B cell (primary cell): ENCODE measurements around the gene RASGEF1B. TPM values are rescaled to one million over a fixed set of nuclear protein-coding genes. Genes with fewer than 3 reads are reported as not detected.

ENCODE experiments used
- ATAC-seq: fragments of 200-7000 bp; cut with Tn5 transposase; one replicate; pipeline ENCODE4 v1.10.0; 2021; ENCODE audit warnings: low read depth, mild to moderate bottlenecking, moderate number of reproducible peaks, moderate library complexity
- CTCF ChIA-PET: fragments of 350-600 bp; sonication (Branson Sonifier 250); formaldehyde crosslinking; loops from one replicate; lab custom pipeline; 2021; ENCODE audit warnings: antibody characterized with exemption, inconsistent platforms; lab: Charles Lee
- POLR2A ChIA-PET: fragments of 350-600 bp; sonication (Branson Sonifier 250); formaldehyde crosslinking; loops from one replicate; lab custom pipeline; 2021; ENCODE audit warnings: antibody characterized with exemption; lab: Charles Lee
- DNase-seq: peaks from one replicate; pipeline ENCODE4 v3.0.0; 2013
- H2AFZ ChIP-seq: 2 replicates; pipeline ENCODE4 v1.6.1; 2012; ENCODE audit warnings: mild to moderate bottlenecking, low read depth, low read length; ENCODE audit not compliant: insufficient read depth, poor library complexity, severe bottlenecking
- H3K27ac ChIP-seq, 2 donors: 1 replicate in 1 of 2; 2 replicates in 1 of 2; pipeline ENCODE4 v1.5.1; 2012 to 2013; ENCODE audit warnings: low read length in 2 of 2, mild to moderate bottlenecking in 2 of 2, moderate library complexity in 1 of 2
- H3K27me3 ChIP-seq, 4 experiments: fragments of 200-600 bp in 1 of 4; sonication (generic) in 1 of 4; replicated peaks in 1 of 4; 1 replicate in 2 of 4; 2 replicates in 2 of 4; pipeline versions ENCODE4 v1.6.1 to v1.7.0; 2013 to 2016; ENCODE audit warnings: low read length in 3 of 4, mild to moderate bottlenecking in 2 of 4, mixed read lengths in 1 of 4, moderate library complexity in 1 of 4; ENCODE audit not compliant: insufficient read depth in 4 of 4, control insufficient read depth in 3 of 4; ENCODE audit errors: control extremely low read depth in 1 of 4
- H3K36me3 ChIP-seq, 2 experiments: replicated peaks in 1 of 2; 1 replicate in 1 of 2; 2 replicates in 1 of 2; pipeline versions ENCODE4 v1.6.1 to v1.7.1; 2013; ENCODE audit warnings: low read length in 1 of 2; ENCODE audit not compliant: insufficient read depth in 2 of 2, control insufficient read depth in 1 of 2; ENCODE audit errors: control extremely low read depth in 1 of 2, extremely low read depth in 1 of 2
- H3K4me1 ChIP-seq, 2 donors: fragments of 200-600 bp in 1 of 2; sonication (generic) in 1 of 2; 1 replicate in 1 of 2; 2 replicates in 1 of 2; pipeline versions ENCODE4 v1.5.1 to v1.6.1; 2013 to 2017; ENCODE audit warnings: low read length in 2 of 2; ENCODE audit not compliant: control insufficient read depth in 2 of 2, insufficient read depth in 2 of 2
- H3K4me2 ChIP-seq: replicated peaks from 2 replicates; pipeline ENCODE3; 2012; ENCODE audit warnings: mild to moderate bottlenecking, low read depth, low read length; ENCODE audit not compliant: poor library complexity, severe bottlenecking
- H3K4me3 ChIP-seq, 5 experiments: fragments of 200-600 bp in 1 of 5; sonication (generic) in 1 of 5; 1 replicate in 3 of 5; 2 replicates in 2 of 5; pipeline versions ENCODE4 v1.5.1 to v1.7.0; 2011 to 2016; ENCODE audit warnings: low read length in 4 of 5, mild to moderate bottlenecking in 4 of 5, low read depth in 2 of 5, control low read depth in 1 of 5, moderate library complexity in 1 of 5; ENCODE audit not compliant: insufficient read depth in 1 of 5; ENCODE audit errors: control extremely low read depth in 1 of 5, extremely low read depth in 1 of 5
- H3K79me2 ChIP-seq: fragments of 200-600 bp; sonication (generic); one replicate; pipeline ENCODE4 v1.6.0; 2016; ENCODE audit warnings: low read length; ENCODE audit not compliant: control insufficient read depth, insufficient read depth
- H3K9ac ChIP-seq: fragments of 200-600 bp; sonication (generic); 2 replicates; pipeline ENCODE4 v1.6.1; 2017; ENCODE audit warnings: mild to moderate bottlenecking, low read length, moderate library complexity
- H3K9me3 ChIP-seq, 3 donors: one replicate each; pipeline versions ENCODE4 v1.6.1 to v1.7.1; 2013; ENCODE audit warnings: low read length in 2 of 3; ENCODE audit not compliant: control insufficient read depth in 2 of 3, insufficient read depth in 1 of 3; ENCODE audit errors: control extremely low read depth in 1 of 3
- H4K20me1 ChIP-seq: 2 replicates; pipeline ENCODE4 v1.6.0; 2012; ENCODE audit warnings: mild to moderate bottlenecking, low read length; ENCODE audit not compliant: insufficient read depth, control insufficient read depth, poor library complexity, severe bottlenecking
- H3K27ac Mint-ChIP-seq: one replicate; pipeline ENCODE4 v1.8.0; 2021; ENCODE audit warnings: mixed read lengths
- H3K27me3 Mint-ChIP-seq: one replicate; pipeline ENCODE4 v1.8.0; 2021; ENCODE audit warnings: mixed read lengths
- H3K4me1 Mint-ChIP-seq: one replicate; pipeline ENCODE4 v1.8.0; 2021; ENCODE audit warnings: mixed read lengths
- H3K4me3 Mint-ChIP-seq: one replicate; pipeline ENCODE4 v1.8.0; 2021; ENCODE audit warnings: mixed read lengths
- H3K9me3 Mint-ChIP-seq: one replicate; pipeline ENCODE4 v1.8.0; 2022; ENCODE audit warnings: mixed read lengths; ENCODE audit not compliant: insufficient read depth
- EZH2 ChIP-seq: IDR thresholded peaks from 2 replicates; pipeline ENCODE4 v1.6.1; 2012; ENCODE audit warnings: borderline replicate concordance, low read depth, mild to moderate bottlenecking, moderate library complexity, low read length; ENCODE audit not compliant: insufficient read depth, poor library complexity, severe bottlenecking
- WGBS: methylation state at CpG from one replicate; pipeline ENCODE4 v1.1.5; 2013; ENCODE audit warnings: missing lambda C conversion rate; ENCODE audit not compliant: insufficient coverage; 5-methylcytosine and 5-hydroxymethylcytosine counted together
- intact Hi-C: fragments of 100-400 bp; cut with micrococcal nuclease; formaldehyde crosslinking; loops from one replicate; pipeline ENCODE4 v1.10.0; 2022
- polyA plus RNA-seq: library from polyadenylated mRNA; depleted of rRNA; stranded (reverse); fragments of >200 nt; gene quantifications from 2 replicates; pipeline ENCODE4 v1.2.3, GENCODE V29; 2012
- total RNA-seq, 2 donors: library from RNA; stranded (reverse); fragments of 120-200 nt in 1 of 2; gene quantifications; 1 replicate in 1 of 2; 2 replicates in 1 of 2; pipeline versions ENCODE4 v1.2.3 to v1.2.4, GENCODE V29; 2013 to 2022
- TF ChIP-seq, protein P1 (sequence below): fragments of 200-600 bp; IDR thresholded peaks from one replicate; pipeline ENCODE4 v1.8.0; 2022; ENCODE audit warnings: antibody characterized with exemption, mild to moderate bottlenecking

RASGEF1B gene
- total and polyA plus RNA-seq, 2 donors (not counting 1 experiment from before 2014, with no cell fraction given) = 20.4 to 130 TPM

GRCh38 chr4:81465406-81466340 is 6.0 kb downstream of the RASGEF1B start:
- intact Hi-C loops = loop anchor here (2.0 to 5.0 kb wide), 2 partner anchors 292 to 737 kb away; no protein-coding TSS in a partner anchor
- peaks cover 79% of the 10 kb centered on the region for H3K4me1 Mint-ChIP-seq
- DNase-seq (peak; percentile 16), ATAC-seq (no peak)
- Histone ChIP-seq H3K27me3 (no peaks in the 10 kb centered on the region), H3K4me3 (no peak overlapping the region), H3K36me3 (peaks cover 3 to 7% of the 10 kb centered on the region in 2 experiments), H4K20me1 (peaks cover 95% of the 10 kb centered on the region), H3K9ac (no peak overlapping the region), H3K79me2 (peaks cover 100% of the 10 kb centered on the region), H3K9me3 (no peaks in the 10 kb centered on the region), H3K4me1 (peaks cover 40 to 49% of the 10 kb centered on the region in 2 donors), H3K4me2 (no peak overlapping the region), H2AFZ (no peak overlapping the region), H3K27ac (no peak overlapping the region)
- CTCF ChIA-PET = interaction anchor here (0.7 to 11.2 kb wide), 26 partner anchors 10 to 803 kb away, joined by 3 to 332 read pairs (median 4); no protein-coding TSS in a partner anchor
- no peaks in the 10 kb centered on the region for H3K9me3 Mint-ChIP-seq
- H3K27ac Mint-ChIP-seq = no peak overlapping the region
- H3K4me3 Mint-ChIP-seq = no peak overlapping the region
- WGBS = 93% methylated on average over 4 of the region's 8 CpGs
- POLR2A ChIA-PET = no interaction called here
- H3K27me3 Mint-ChIP-seq = no peaks in the 10 kb centered on the region
- TF ChIP-seq, protein P1, sequence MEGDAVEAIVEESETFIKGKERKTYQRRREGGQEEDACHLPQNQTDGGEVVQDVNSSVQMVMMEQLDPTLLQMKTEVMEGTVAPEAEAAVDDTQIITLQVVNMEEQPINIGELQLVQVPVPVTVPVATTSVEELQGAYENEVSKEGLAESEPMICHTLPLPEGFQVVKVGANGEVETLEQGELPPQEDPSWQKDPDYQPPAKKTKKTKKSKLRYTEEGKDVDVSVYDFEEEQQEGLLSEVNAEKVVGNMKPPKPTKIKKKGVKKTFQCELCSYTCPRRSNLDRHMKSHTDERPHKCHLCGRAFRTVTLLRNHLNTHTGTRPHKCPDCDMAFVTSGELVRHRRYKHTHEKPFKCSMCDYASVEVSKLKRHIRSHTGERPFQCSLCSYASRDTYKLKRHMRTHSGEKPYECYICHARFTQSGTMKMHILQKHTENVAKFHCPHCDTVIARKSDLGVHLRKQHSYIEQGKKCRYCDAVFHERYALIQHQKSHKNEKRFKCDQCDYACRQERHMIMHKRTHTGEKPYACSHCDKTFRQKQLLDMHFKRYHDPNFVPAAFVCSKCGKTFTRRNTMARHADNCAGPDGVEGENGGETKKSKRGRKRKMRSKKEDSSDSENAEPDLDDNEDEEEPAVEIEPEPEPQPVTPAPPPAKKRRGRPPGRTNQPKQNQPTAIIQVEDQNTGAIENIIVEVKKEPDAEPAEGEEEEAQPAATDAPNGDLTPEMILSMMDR = no peak
- TF ChIP-seq EZH2 = no peak

- 94% methylated on average over 2 of the region's 3 CpGs for WGBS
- POLR2A ChIA-PET = no interaction called here
- no peaks in the 10 kb centered on the region for H3K27me3 Mint-ChIP-seq
- Histone ChIP-seq H2AFZ (no peak overlapping the region), H3K79me2 (peaks cover 94% of the 10 kb centered on the region), H3K4me1 (peaks cover 21 to 41% of the 10 kb centered on the region in 2 donors), H3K9ac (no peak overlapping the region), H3K4me2 (peak overlapping the region; percentile 1), H3K4me3 (no peak overlapping the region), H3K9me3 (no peaks in the 10 kb centered on the region), H3K27me3 (no peaks in the 10 kb centered on the region), H4K20me1 (peaks cover 95% of the 10 kb centered on the region), H3K27ac (no peak overlapping the region), H3K36me3 (peaks cover 18 to 51% of the 10 kb centered on the region in 2 experiments)
- ATAC-seq = no peak
- TF ChIP-seq, protein P1 = no peak
- no peak for TF ChIP-seq EZH2
- DNase-seq = no peak
- no peak overlapping the region for H3K27ac Mint-ChIP-seq
- H3K4me1 Mint-ChIP-seq = peaks cover 74% of the 10 kb centered on the region
- H3K9me3 Mint-ChIP-seq = no peaks in the 10 kb centered on the region
- CTCF ChIA-PET = no interaction called here
- intact Hi-C loops = no loop called here
- no peak overlapping the region for H3K4me3 Mint-ChIP-seq
These were observed 10.9 kb downstream of the RASGEF1B start for GRCh38 chr4:81460834-81461233.
